ENCODE measurements around the gene SUSD1.

DNA sequence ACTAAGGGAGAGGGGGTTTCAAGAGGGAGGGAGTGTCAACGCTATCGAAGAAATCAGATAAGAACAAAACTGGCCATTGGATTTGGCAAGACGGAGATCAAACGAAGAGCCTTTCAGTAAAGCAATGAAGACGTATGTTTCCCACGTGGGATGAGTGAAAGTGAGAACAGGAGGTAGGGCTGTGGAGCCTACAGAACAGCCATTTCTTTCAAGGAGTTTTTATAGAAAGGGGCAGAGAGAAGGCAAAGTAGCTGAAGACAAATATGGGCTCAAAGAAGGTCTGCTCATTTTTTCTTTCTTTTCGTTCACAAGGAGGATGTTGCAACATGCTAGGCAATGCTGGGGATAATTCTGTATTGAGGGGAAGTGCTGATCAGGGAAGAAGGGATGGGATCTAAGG is 98.3 kb downstream of the SUSD1 start:
- TF ChIP-seq, protein P1, sequence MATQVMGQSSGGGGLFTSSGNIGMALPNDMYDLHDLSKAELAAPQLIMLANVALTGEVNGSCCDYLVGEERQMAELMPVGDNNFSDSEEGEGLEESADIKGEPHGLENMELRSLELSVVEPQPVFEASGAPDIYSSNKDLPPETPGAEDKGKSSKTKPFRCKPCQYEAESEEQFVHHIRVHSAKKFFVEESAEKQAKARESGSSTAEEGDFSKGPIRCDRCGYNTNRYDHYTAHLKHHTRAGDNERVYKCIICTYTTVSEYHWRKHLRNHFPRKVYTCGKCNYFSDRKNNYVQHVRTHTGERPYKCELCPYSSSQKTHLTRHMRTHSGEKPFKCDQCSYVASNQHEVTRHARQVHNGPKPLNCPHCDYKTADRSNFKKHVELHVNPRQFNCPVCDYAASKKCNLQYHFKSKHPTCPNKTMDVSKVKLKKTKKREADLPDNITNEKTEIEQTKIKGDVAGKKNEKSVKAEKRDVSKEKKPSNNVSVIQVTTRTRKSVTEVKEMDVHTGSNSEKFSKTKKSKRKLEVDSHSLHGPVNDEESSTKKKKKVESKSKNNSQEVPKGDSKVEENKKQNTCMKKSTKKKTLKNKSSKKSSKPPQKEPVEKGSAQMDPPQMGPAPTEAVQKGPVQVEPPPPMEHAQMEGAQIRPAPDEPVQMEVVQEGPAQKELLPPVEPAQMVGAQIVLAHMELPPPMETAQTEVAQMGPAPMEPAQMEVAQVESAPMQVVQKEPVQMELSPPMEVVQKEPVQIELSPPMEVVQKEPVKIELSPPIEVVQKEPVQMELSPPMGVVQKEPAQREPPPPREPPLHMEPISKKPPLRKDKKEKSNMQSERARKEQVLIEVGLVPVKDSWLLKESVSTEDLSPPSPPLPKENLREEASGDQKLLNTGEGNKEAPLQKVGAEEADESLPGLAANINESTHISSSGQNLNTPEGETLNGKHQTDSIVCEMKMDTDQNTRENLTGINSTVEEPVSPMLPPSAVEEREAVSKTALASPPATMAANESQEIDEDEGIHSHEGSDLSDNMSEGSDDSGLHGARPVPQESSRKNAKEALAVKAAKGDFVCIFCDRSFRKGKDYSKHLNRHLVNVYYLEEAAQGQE (IDR thresholded peaks at IDR 0.05; ENCODE audit: borderline replicate concordance): no peak
- TF ChIP-seq, protein P1 (CRISPR knock-in tag; IDR thresholded peaks at IDR 0.05; ENCODE audit: low read depth): no peak
- TF ChIP-seq, protein P2, sequence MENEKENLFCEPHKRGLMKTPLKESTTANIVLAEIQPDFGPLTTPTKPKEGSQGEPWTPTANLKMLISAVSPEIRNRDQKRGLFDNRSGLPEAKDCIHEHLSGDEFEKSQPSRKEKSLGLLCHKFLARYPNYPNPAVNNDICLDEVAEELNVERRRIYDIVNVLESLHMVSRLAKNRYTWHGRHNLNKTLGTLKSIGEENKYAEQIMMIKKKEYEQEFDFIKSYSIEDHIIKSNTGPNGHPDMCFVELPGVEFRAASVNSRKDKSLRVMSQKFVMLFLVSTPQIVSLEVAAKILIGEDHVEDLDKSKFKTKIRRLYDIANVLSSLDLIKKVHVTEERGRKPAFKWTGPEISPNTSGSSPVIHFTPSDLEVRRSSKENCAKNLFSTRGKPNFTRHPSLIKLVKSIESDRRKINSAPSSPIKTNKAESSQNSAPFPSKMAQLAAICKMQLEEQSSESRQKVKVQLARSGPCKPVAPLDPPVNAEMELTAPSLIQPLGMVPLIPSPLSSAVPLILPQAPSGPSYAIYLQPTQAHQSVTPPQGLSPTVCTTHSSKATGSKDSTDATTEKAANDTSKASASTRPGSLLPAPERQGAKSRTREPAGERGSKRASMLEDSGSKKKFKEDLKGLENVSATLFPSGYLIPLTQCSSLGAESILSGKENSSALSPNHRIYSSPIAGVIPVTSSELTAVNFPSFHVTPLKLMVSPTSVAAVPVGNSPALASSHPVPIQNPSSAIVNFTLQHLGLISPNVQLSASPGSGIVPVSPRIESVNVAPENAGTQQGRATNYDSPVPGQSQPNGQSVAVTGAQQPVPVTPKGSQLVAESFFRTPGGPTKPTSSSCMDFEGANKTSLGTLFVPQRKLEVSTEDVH (IDR thresholded peaks at IDR 0.05; ENCODE audit: low read depth, partially characterized antibody): no peak
- no peak for TF ChIP-seq TARDBP (IDR thresholded peaks at IDR 0.05)
- TF ChIP-seq NFE2 (IDR thresholded peaks at IDR 0.05; ENCODE audit: low read depth): no peak
- TF ChIP-seq XRCC5 (IDR thresholded peaks at IDR 0.05; ENCODE audit: low read depth, low read length): no peak
- no peak for TF ChIP-seq RBFOX2 (IDR thresholded peaks at IDR 0.05; ENCODE audit: low read depth, low read length)
- TF ChIP-seq JUND (IDR thresholded peaks at IDR 0.05; ENCODE audit: borderline replicate concordance, low read depth, low read length): no peak
- no peak for TF ChIP-seq JUND (tag; IDR thresholded peaks at IDR 0.05; ENCODE audit: borderline replicate concordance, low read depth, low read length)
- no peak for TF ChIP-seq TBP (optimal IDR thresholded peaks at IDR 0.05; ENCODE audit: low read depth, low read length)
- no peak for TF ChIP-seq YY1 (IDR thresholded peaks at IDR 0.05; ENCODE audit: borderline replicate concordance in 1 of 3, control insufficient read depth in 1 of 3, extremely low read depth in 1 of 3, insufficient read depth in 3 of 3, insufficient read length in 1 of 3, insufficient replicate concordance in 2 of 3, low read depth in 1 of 3, low read length in 2 of 3)
- TF ChIP-seq ZNF76 (CRISPR knock-in tag; IDR thresholded peaks at IDR 0.05; ENCODE audit: borderline replicate concordance): no peak
- TF ChIP-seq, protein P3, sequence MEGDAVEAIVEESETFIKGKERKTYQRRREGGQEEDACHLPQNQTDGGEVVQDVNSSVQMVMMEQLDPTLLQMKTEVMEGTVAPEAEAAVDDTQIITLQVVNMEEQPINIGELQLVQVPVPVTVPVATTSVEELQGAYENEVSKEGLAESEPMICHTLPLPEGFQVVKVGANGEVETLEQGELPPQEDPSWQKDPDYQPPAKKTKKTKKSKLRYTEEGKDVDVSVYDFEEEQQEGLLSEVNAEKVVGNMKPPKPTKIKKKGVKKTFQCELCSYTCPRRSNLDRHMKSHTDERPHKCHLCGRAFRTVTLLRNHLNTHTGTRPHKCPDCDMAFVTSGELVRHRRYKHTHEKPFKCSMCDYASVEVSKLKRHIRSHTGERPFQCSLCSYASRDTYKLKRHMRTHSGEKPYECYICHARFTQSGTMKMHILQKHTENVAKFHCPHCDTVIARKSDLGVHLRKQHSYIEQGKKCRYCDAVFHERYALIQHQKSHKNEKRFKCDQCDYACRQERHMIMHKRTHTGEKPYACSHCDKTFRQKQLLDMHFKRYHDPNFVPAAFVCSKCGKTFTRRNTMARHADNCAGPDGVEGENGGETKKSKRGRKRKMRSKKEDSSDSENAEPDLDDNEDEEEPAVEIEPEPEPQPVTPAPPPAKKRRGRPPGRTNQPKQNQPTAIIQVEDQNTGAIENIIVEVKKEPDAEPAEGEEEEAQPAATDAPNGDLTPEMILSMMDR (IDR thresholded peaks at IDR 0.05 in 2 of 3, conservative IDR thresholded peaks at IDR 0.05 in 1 of 3; ENCODE audit: insufficient read depth in 2 of 3, low read depth in 1 of 3, low read length in 3 of 3): no peak
- no peak for TF ChIP-seq KAT7 (CRISPR knock-in tag; IDR thresholded peaks at IDR 0.05; ENCODE audit: borderline replicate concordance)
- no peak for TF ChIP-seq SP1 (CRISPR knock-in tag; IDR thresholded peaks at IDR 0.05)

Data from K562 (cell line).